H1 (cell line): ENCODE results near the gene GBE1. TPM values are rescaled to one million over a fixed set of nuclear protein-coding genes. Genes with fewer than 3 reads are reported as not detected.

Experiments used
- CTCF ChIA-PET: fragments of 300-600 bp; sonication (Branson Sonifier 250); formaldehyde crosslinking; loops from one replicate; lab custom pipeline; 2021; ENCODE audit not compliant: partially characterized antibody; lab: Charles Lee
- POLR2A ChIA-PET: fragments of 300-600 bp; sonication (Branson Sonifier 250); formaldehyde crosslinking; loops from one replicate; lab custom pipeline; 2021; ENCODE audit warnings: inconsistent platforms; ENCODE audit not compliant: partially characterized antibody; lab: Charles Lee
- DNase-seq, 2 experiments: peaks; one replicate each; pipeline versions ENCODE4 v3.0.0 to v3.0.0-alpha.2; 2010 to 2022; ENCODE audit warnings: low spot score in 2 of 2, low read depth in 1 of 2, mixed read lengths in 1 of 2
- FAIRE-seq: peaks from 2 replicates; lab custom pipeline; 2011; peaks lifted over from hg19 to GRCh38; lab: Jason Lieb, UNC
- H2AFZ ChIP-seq: 2 replicates; pipeline ENCODE4 v1.8.1; 2012; ENCODE audit warnings: low read length, inconsistent platforms
- H2AK5ac ChIP-seq: 2 replicates; pipeline ENCODE4 v1.6.1; 2013; ENCODE audit warnings: low read depth, low read length
- H2BK120ac ChIP-seq: replicated peaks from 2 replicates; pipeline ENCODE3; 2013; ENCODE audit warnings: low read depth, low read length, inconsistent platforms
- H2BK12ac ChIP-seq: 2 replicates; pipeline ENCODE4 v1.6.1; 2013; ENCODE audit warnings: low read depth, low read length
- H2BK15ac ChIP-seq: 2 replicates; pipeline ENCODE4 v1.6.1; 2013; ENCODE audit warnings: low read length
- H2BK20ac ChIP-seq: 2 replicates; pipeline ENCODE4 v1.6.1; 2013; ENCODE audit warnings: low read length
- H2BK5ac ChIP-seq: 2 replicates; pipeline ENCODE4 v1.6.1; 2013; ENCODE audit warnings: low read depth, low read length
- H3K14ac ChIP-seq: 2 replicates; pipeline ENCODE4 v1.6.1; 2013; ENCODE audit warnings: inconsistent platforms; ENCODE audit not compliant: insufficient read length
- H3K18ac ChIP-seq: 2 replicates; pipeline ENCODE4 v1.6.1; 2013; ENCODE audit warnings: low read length; ENCODE audit errors: extremely low read depth
- H3K23ac ChIP-seq: 2 replicates; pipeline ENCODE4 v1.6.1; 2013; ENCODE audit warnings: inconsistent platforms; ENCODE audit not compliant: insufficient read length
- H3K23me2 ChIP-seq: 2 replicates; pipeline ENCODE4 v1.6.1; 2013; ENCODE audit warnings: low read depth, low read length
- H3K27ac ChIP-seq: 2 replicates; pipeline ENCODE4 v1.6.1; 2011; ENCODE audit warnings: low read depth, low read length, inconsistent platforms
- H3K27me3 ChIP-seq, 4 experiments: replicated peaks in 1 of 4; 1 replicate in 1 of 4; 2 replicates in 3 of 4; pipeline versions ENCODE4 v1.6.1 to v1.8.1; 2011 to 2013; ENCODE audit warnings: low read length in 3 of 4, mild to moderate bottlenecking in 3 of 4, inconsistent platforms in 2 of 4, mixed read lengths in 2 of 4, moderate library complexity in 1 of 4; ENCODE audit not compliant: control insufficient read depth in 3 of 4, insufficient read depth in 3 of 4; ENCODE audit errors: extremely low read depth in 1 of 4
- H3K36me3 ChIP-seq, 4 experiments: 2 replicates each; pipeline versions ENCODE4 v1.6.1 to v1.8.1; 2011 to 2013; ENCODE audit warnings: mild to moderate bottlenecking in 4 of 4, low read length in 3 of 4, moderate library complexity in 2 of 4, control low read depth in 1 of 4, inconsistent platforms in 1 of 4; ENCODE audit not compliant: insufficient read depth in 4 of 4, control insufficient read depth in 2 of 4
- H3K4ac ChIP-seq: replicated peaks from 2 replicates; pipeline ENCODE3; 2013; ENCODE audit warnings: low read length, low read depth, mixed read lengths, inconsistent platforms; ENCODE audit not compliant: insufficient read length
- H3K4me1 ChIP-seq, 4 experiments: replicated peaks in 1 of 4; 1 replicate in 1 of 4; 2 replicates in 3 of 4; pipeline versions ENCODE4 v1.6.1 to v1.8.1; 2011 to 2013; ENCODE audit warnings: low read length in 3 of 4, inconsistent platforms in 2 of 4, mixed read lengths in 1 of 4; ENCODE audit not compliant: insufficient read depth in 4 of 4, control insufficient read depth in 3 of 4
- H3K4me2 ChIP-seq, 2 experiments: 2 replicates each; pipeline versions ENCODE4 v1.6.1 to v1.8.1; 2011 to 2013; ENCODE audit warnings: low read depth in 2 of 2, low read length in 2 of 2, control low read depth in 1 of 2, inconsistent platforms in 1 of 2, mild to moderate bottlenecking in 1 of 2; ENCODE audit not compliant: insufficient read depth in 1 of 2
- H3K4me3 ChIP-seq, 4 experiments: fragments of 200-600, 300-600 bp in 1 of 4; sonication (generic), shearing (Covaris generic), sonication (Bioruptor Twin) in 1 of 4; 2 replicates each; pipeline versions ENCODE4 v1.5.1 to v1.8.1; 2011 to 2016; ENCODE audit warnings: low read length in 4 of 4, low read depth in 3 of 4, control low read depth in 2 of 4, inconsistent platforms in 2 of 4, mild to moderate bottlenecking in 2 of 4, mixed read lengths in 1 of 4, moderate library complexity in 1 of 4; ENCODE audit not compliant: insufficient read depth in 2 of 4; ENCODE audit errors: extremely low read depth in 1 of 4
- H3K56ac ChIP-seq: replicated peaks from 2 replicates; pipeline ENCODE3; 2013; ENCODE audit warnings: low read depth, mild to moderate bottlenecking, mixed read lengths, low read length, inconsistent platforms; ENCODE audit not compliant: insufficient read length
- H3K79me1 ChIP-seq: 2 replicates; pipeline ENCODE4 v1.6.1; 2013; ENCODE audit warnings: low read depth, low read length, control low read depth
- H3K79me2 ChIP-seq, 2 experiments: 2 replicates each; pipeline versions ENCODE4 v1.6.1 to v1.8.1; 2012 to 2013; ENCODE audit warnings: low read length in 2 of 2, mild to moderate bottlenecking in 2 of 2, inconsistent platforms in 1 of 2; ENCODE audit not compliant: insufficient read depth in 2 of 2, control insufficient read depth in 1 of 2
- H3K9ac ChIP-seq, 4 experiments: replicated peaks in 1 of 4; 1 replicate in 1 of 4; 2 replicates in 3 of 4; pipeline versions ENCODE4 v1.6.1 to v1.8.1; 2011 to 2013; ENCODE audit warnings: low read depth in 3 of 4, low read length in 3 of 4, control low read depth in 2 of 4, mild to moderate bottlenecking in 2 of 4, moderate library complexity in 2 of 4, inconsistent platforms in 1 of 4; ENCODE audit errors: extremely low read depth in 1 of 4
- H3K9me3 ChIP-seq, 2 experiments: 2 replicates each; pipeline versions ENCODE4 v1.6.1 to v1.8.1; 2012 to 2013; ENCODE audit warnings: mild to moderate bottlenecking in 2 of 2, moderate library complexity in 2 of 2, control low read depth in 1 of 2, inconsistent platforms in 1 of 2, low read depth in 1 of 2, low read length in 1 of 2, mixed read lengths in 1 of 2; ENCODE audit not compliant: insufficient read depth in 2 of 2
- H4K20me1 ChIP-seq, 2 experiments: replicated peaks in 1 of 2; 2 replicates each; pipeline versions ENCODE3 to v1.8.1; 2011 to 2013; ENCODE audit warnings: inconsistent platforms in 2 of 2, low read length in 2 of 2, mild to moderate bottlenecking in 1 of 2; ENCODE audit not compliant: insufficient read depth in 2 of 2, control insufficient read depth in 1 of 2
- H4K5ac ChIP-seq: 2 replicates; pipeline ENCODE4 v1.6.1; 2013; ENCODE audit warnings: low read length, low read depth, mixed read lengths, inconsistent platforms; ENCODE audit not compliant: insufficient read length
- H4K8ac ChIP-seq: 2 replicates; pipeline ENCODE4 v1.8.0; 2013; ENCODE audit warnings: mild to moderate bottlenecking, moderate library complexity, low read length, inconsistent platforms; ENCODE audit not compliant: insufficient read depth; ENCODE audit errors: extremely low read depth
- H4K91ac ChIP-seq: replicated peaks from 2 replicates; pipeline ENCODE3; 2013; ENCODE audit warnings: low read length, mixed read lengths, inconsistent platforms; ENCODE audit not compliant: insufficient read length
- ASH2L ChIP-seq: fragments of 200-600, 300-600 bp; sonication (generic); IDR thresholded peaks from one replicate; pipeline ENCODE4 v1.7.1; 2017; ENCODE audit warnings: low read length
- BACH1 ChIP-seq: IDR thresholded peaks from 2 replicates; pipeline ENCODE4 v1.6.1; 2012; ENCODE audit warnings: low read length, improper control_type of control experiment
- FOSL1 ChIP-seq: IDR thresholded peaks from 2 replicates; pipeline ENCODE4 v1.6.1; 2011; ENCODE audit warnings: mild to moderate bottlenecking, low read depth, low read length, moderate library complexity; ENCODE audit not compliant: insufficient read depth
- GTF2F1 ChIP-seq: IDR thresholded peaks from 2 replicates; pipeline ENCODE4 v1.6.1; 2012; ENCODE audit warnings: low read depth, low read length, improper control_type of control experiment, borderline replicate concordance
- HDAC6 ChIP-seq: IDR thresholded peaks from one replicate; pipeline ENCODE4 v1.7.1; 2012; ENCODE audit warnings: low read depth, mild to moderate bottlenecking, inconsistent platforms, low read length, moderate library complexity
- KDM5A ChIP-seq: fragments of 200-600 bp; IDR thresholded peaks from 2 replicates; pipeline ENCODE4 v1.7.1; 2012; ENCODE audit warnings: mild to moderate bottlenecking, low read length, inconsistent platforms, mixed read lengths
- PHF8 ChIP-seq: fragments of 200-600 bp; sonication (generic); conservative IDR thresholded peaks from 2 replicates; pipeline ENCODE4 v1.7.1; 2012; ENCODE audit warnings: low read depth, mild to moderate bottlenecking, inconsistent platforms, low read length, moderate library complexity
- POLR2A ChIP-seq, 2 experiments: IDR thresholded peaks; 1 replicate in 1 of 2; 2 replicates in 1 of 2; pipeline ENCODE4 v1.6.1; 2011; ENCODE audit warnings: low read depth in 2 of 2, low read length in 2 of 2, mild to moderate bottlenecking in 2 of 2; ENCODE audit errors: control extremely low read depth in 1 of 2
- POLR2AphosphoS5 ChIP-seq: IDR thresholded peaks from 2 replicates; pipeline ENCODE4 v1.6.1; 2011; ENCODE audit warnings: low read depth, low read length
- RFX5 ChIP-seq: IDR thresholded peaks from 2 replicates; pipeline ENCODE4 v1.6.1; 2011; ENCODE audit warnings: low read depth, low read length, improper control_type of control experiment, borderline replicate concordance
- SAP30 ChIP-seq: fragments of 300-600 bp; sonication (generic); IDR thresholded peaks from 2 replicates; pipeline ENCODE4 v1.7.1; 2012; ENCODE audit warnings: low read length, moderate library complexity, mild to moderate bottlenecking, inconsistent platforms; ENCODE audit not compliant: insufficient read depth, insufficient replicate concordance
- SIRT6 ChIP-seq: IDR thresholded peaks from one replicate; pipeline ENCODE4 v1.7.1; 2012; ENCODE audit warnings: low read length, inconsistent platforms
- SIX5 ChIP-seq: IDR thresholded peaks from 2 replicates; pipeline ENCODE4 v1.6.1; 2011; ENCODE audit warnings: mild to moderate bottlenecking, low read depth, low read length
- TAF7 ChIP-seq: optimal IDR thresholded peaks from 2 replicates; pipeline ENCODE3; 2011; ENCODE audit warnings: low read depth, mild to moderate bottlenecking, inconsistent platforms, low read length, moderate library complexity, borderline replicate concordance
- TBP ChIP-seq: IDR thresholded peaks from 2 replicates; pipeline ENCODE4 v1.6.1; 2011; ENCODE audit warnings: low read depth, low read length, improper control_type of control experiment
- USF2 ChIP-seq: IDR thresholded peaks from 2 replicates; pipeline ENCODE4 v1.6.1; 2011; ENCODE audit warnings: low read length, improper control_type of control experiment
- polyA plus RNA-seq, 7 experiments: library from polyadenylated mRNA; depleted of rRNA in 3 of 7; stranded (reverse) in 5 of 7; unstranded in 2 of 7; fragments of >200 nt in 5 of 7; fragments of 200-250 nt in 2 of 7; gene quantifications; 1 replicate in 5 of 7; 2 replicates in 1 of 7; 4 replicates in 1 of 7; pipeline versions ENCODE4 v1.2.1 to v1.2.3, GENCODE V29; 2011 to 2013; ENCODE audit warnings: missing spikeins in 2 of 7, mixed read lengths in 2 of 7
- total RNA-seq: library from RNA; stranded (reverse); fragmentation: NEBNext Ultra II Directional; extraction: Animal tissue kit (Norgen Biotek cat#: 25700); gene quantifications from 2 replicates; pipeline ENCODE4 v1.2.1, GENCODE V29; 2021

The GBE1 gene
- total and polyA plus RNA-seq, 2 of the 8 experiments (the other 6 are each of a cell fraction or from before 2014, with no cell fraction given) = 3.3 to 7.3 TPM

DNA sequence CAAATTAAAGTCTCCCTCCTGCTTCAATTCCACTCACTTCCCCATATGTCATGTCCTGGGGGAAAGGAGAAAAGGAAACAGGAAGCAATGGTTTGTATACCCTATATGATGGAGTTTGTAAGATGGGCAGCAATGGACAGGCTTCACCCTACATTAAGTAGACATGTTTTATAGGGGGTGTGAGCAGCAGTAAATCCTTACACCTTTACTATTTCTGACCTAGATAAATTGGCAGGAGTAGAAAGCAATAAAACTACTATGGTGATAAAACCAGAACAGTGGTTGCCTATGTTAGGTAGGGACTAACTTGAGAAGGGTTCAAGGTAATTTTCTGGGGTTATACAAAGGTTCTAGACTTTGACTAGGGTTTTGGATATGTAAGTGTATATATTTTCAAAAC, 301.7 kb downstream of the GBE1 start:
- TF ChIP-seq SIX5 = no peak
- no peak for TF ChIP-seq USF2
- no peak for TF ChIP-seq FOSL1
- no peak for TF ChIP-seq SAP30
- no peak for TF ChIP-seq TAF7
- no peak for TF ChIP-seq TBP
- TF ChIP-seq GTF2F1 = no peak
- no peak for TF ChIP-seq RFX5
- no peak for TF ChIP-seq POLR2AphosphoS5
- no peak for TF ChIP-seq HDAC6
- no peak for TF ChIP-seq KDM5A
- TF ChIP-seq PHF8 = no peak
- no peak for TF ChIP-seq SIRT6
- TF ChIP-seq POLR2A (IDR thresholded peaks at IDR 0.05; ENCODE audit: control extremely low read depth in 1 of 2, low read depth in 2 of 2, low read length in 2 of 2) = no peak
- TF ChIP-seq ASH2L = no peak
- TF ChIP-seq BACH1 = no peak
- Histone ChIP-seq H3K4me2 (no peak overlapping the region), H4K20me1 (no peaks in the 10 kb centered on the region), H4K5ac (no peak overlapping the region), H3K27ac (no peak overlapping the region), H2BK120ac (no peak overlapping the region), H3K56ac (no peak overlapping the region), H2BK15ac (no peak overlapping the region), H4K91ac (no peak overlapping the region), H2BK20ac (no peak overlapping the region), H4K8ac (no peak overlapping the region), H3K4me3 (no peak overlapping the region), H3K18ac (no peak overlapping the region), H3K23ac (no peak overlapping the region), H3K4me1 (no peaks in the 10 kb centered on the region), H3K36me3 (no peaks in the 10 kb centered on the region), H3K23me2 (no peaks in the 10 kb centered on the region), H2AFZ (no peak overlapping the region), H3K4ac (no peak overlapping the region), H3K79me2 (no peaks in the 10 kb centered on the region), H2AK5ac (no peak overlapping the region), H3K27me3 (peaks cover 0 to 1% (median 0%) of the 10 kb centered on the region in 4 experiments; a peak in 1 of 7 replicates), H3K9me3 (no peaks in the 10 kb centered on the region), H2BK12ac (no peak overlapping the region), H3K79me1 (no peaks in the 10 kb centered on the region), H3K9ac (no peak overlapping the region), H3K14ac (no peak overlapping the region), H2BK5ac (no peak overlapping the region)
- CTCF ChIA-PET = interaction anchor here (1.5 kb wide), 1 partner anchor 8 kb away, joined by 3 read pairs; no protein-coding TSS in a partner anchor
- POLR2A ChIA-PET = no interaction called here
- no peak for DNase-seq
- FAIRE-seq = no peak
